HEK293 (cell line): ENCODE data around the gene MUC4.

Source experiments
- CTCF ChIA-PET: fragments of 350-600 bp; formaldehyde crosslinking; extraction: SDS; loops from one replicate; lab custom pipeline; 2021; ENCODE audit warnings: antibody characterized with exemption; lab: Yijun Ruan, JAX
- POLR2A ChIA-PET: fragments of 300-600 bp; formaldehyde crosslinking; extraction: SDS; loops from one replicate; lab custom pipeline; 2020; ENCODE audit warnings: antibody characterized with exemption, inconsistent platforms; lab: Yijun Ruan, JAX
- H3K27ac ChIP-seq: fragments of 200-500 bp; sonication (Bioruptor generic); 2 replicates; pipeline ENCODE4 v1.5.1; 2014; ENCODE audit warnings: low read depth, low read length, control low read depth, inconsistent platforms; ENCODE audit errors: extremely low read depth
- H3K36me3 ChIP-seq, 2 experiments: fragments of 200-500 bp in 1 of 2; sonication (Bioruptor generic) in 1 of 2; 1 replicate in 1 of 2; 2 replicates in 1 of 2; pipeline ENCODE4 v1.5.1; 2014 to 2017; ENCODE audit warnings: inconsistent platforms in 2 of 2, low read length in 2 of 2; ENCODE audit not compliant: control insufficient read depth in 2 of 2, insufficient read depth in 1 of 2
- H3K4me1 ChIP-seq: fragments of 200-500 bp; sonication (Bioruptor generic); 2 replicates; pipeline ENCODE4 v1.5.1; 2014; ENCODE audit warnings: mild to moderate bottlenecking, low read length, inconsistent platforms; ENCODE audit not compliant: control insufficient read depth, insufficient read depth
- H3K4me3 ChIP-seq: 2 replicates; pipeline ENCODE4 v1.5.1; 2011; ENCODE audit warnings: low read depth, mild to moderate bottlenecking, control low read depth, low read length, moderate library complexity
- H3K9me3 ChIP-seq: fragments of 200-500 bp; sonication (Bioruptor generic); 2 replicates; pipeline ENCODE4 v1.5.1; 2014; ENCODE audit warnings: low read depth, low read length, inconsistent platforms; ENCODE audit not compliant: control insufficient read depth, insufficient read depth
- GLIS1 ChIP-seq: fragments of 450-650 bp; formaldehyde crosslinking; IDR thresholded peaks from 2 replicates; pipeline ENCODE4 v1.5.1; 2016; ENCODE audit warnings: missing biosample characterization, missing genetic modification characterization
- KLF16 ChIP-seq: fragments of 450-650 bp; formaldehyde crosslinking; IDR thresholded peaks from 2 replicates; pipeline ENCODE4 v1.5.1; 2017; ENCODE audit warnings: missing biosample characterization, missing genetic modification characterization
- KLF7 ChIP-seq: fragments of 450-650 bp; formaldehyde crosslinking; IDR thresholded peaks from 2 replicates; pipeline ENCODE4 v1.5.1; 2016; ENCODE audit warnings: missing biosample characterization, missing genetic modification characterization, borderline replicate concordance
- MEIS1 ChIP-seq: sonication (generic); formaldehyde crosslinking; IDR thresholded peaks from 2 replicates; pipeline ENCODE4 v1.8.1; 2022; ENCODE audit warnings: missing genetic modification reagents, mild to moderate bottlenecking, borderline replicate concordance
- MYNN ChIP-seq: fragments of 450-650 bp; formaldehyde crosslinking; IDR thresholded peaks from 2 replicates; pipeline ENCODE4 v1.5.1; 2016; ENCODE audit warnings: missing biosample characterization, missing genetic modification characterization, borderline replicate concordance
- OVOL3 ChIP-seq: fragments of 450-650 bp; formaldehyde crosslinking; IDR thresholded peaks from 2 replicates; pipeline ENCODE4 v1.5.1; 2016; ENCODE audit warnings: missing biosample characterization, missing genetic modification characterization
- WT1 ChIP-seq: fragments of 450-650 bp; formaldehyde crosslinking; IDR thresholded peaks from 2 replicates; pipeline ENCODE4 v1.5.1; 2016; ENCODE audit warnings: missing biosample characterization, missing genetic modification characterization
- ZBTB48 ChIP-seq: fragments of 450-650 bp; formaldehyde crosslinking; IDR thresholded peaks from 2 replicates; pipeline ENCODE4 v1.5.1; 2016; ENCODE audit warnings: missing biosample characterization, missing genetic modification characterization
- ZBTB49 ChIP-seq: fragments of 450-650 bp; formaldehyde crosslinking; IDR thresholded peaks from 2 replicates; pipeline ENCODE4 v1.5.1; 2016; ENCODE audit warnings: missing biosample characterization, missing genetic modification characterization, low read depth
- ZNF10 ChIP-seq: fragments of 450-650 bp; formaldehyde crosslinking; IDR thresholded peaks from 2 replicates; pipeline ENCODE4 v1.5.1; 2017; ENCODE audit warnings: missing biosample characterization, missing genetic modification characterization
- ZNF133 ChIP-seq: fragments of 450-650 bp; formaldehyde crosslinking; IDR thresholded peaks from 2 replicates; pipeline ENCODE4 v1.5.1; 2016; ENCODE audit warnings: missing biosample characterization, missing genetic modification characterization
- ZNF184 ChIP-seq: fragments of 450-650 bp; IDR thresholded peaks from 2 replicates; pipeline ENCODE4 v1.5.1; 2018; ENCODE audit warnings: missing biosample characterization, mild to moderate bottlenecking, missing genetic modification characterization
- ZNF24 ChIP-seq: fragments of 450-650 bp; formaldehyde crosslinking; IDR thresholded peaks from 2 replicates; pipeline ENCODE4 v1.5.1; 2016; ENCODE audit warnings: missing biosample characterization, missing genetic modification characterization
- ZNF266 ChIP-seq: fragments of 450-650 bp; formaldehyde crosslinking; IDR thresholded peaks from 2 replicates; pipeline ENCODE4 v1.5.1; 2016; ENCODE audit warnings: missing biosample characterization, missing genetic modification characterization, low read depth
- ZNF391 ChIP-seq: fragments of 450-650 bp; formaldehyde crosslinking; IDR thresholded peaks from 2 replicates; pipeline ENCODE4 v1.5.1; 2016; ENCODE audit warnings: low read depth, missing biosample characterization, missing genetic modification characterization, borderline replicate concordance
- ZNF394 ChIP-seq: fragments of 450-650 bp; formaldehyde crosslinking; IDR thresholded peaks from 2 replicates; pipeline ENCODE4 v1.5.1; 2016; ENCODE audit warnings: missing biosample characterization, missing genetic modification characterization, mild to moderate bottlenecking, moderate library complexity, borderline replicate concordance
- ZNF433 ChIP-seq: fragments of 450-650 bp; formaldehyde crosslinking; IDR thresholded peaks from 2 replicates; pipeline ENCODE4 v1.5.1; 2016; ENCODE audit warnings: missing biosample characterization, missing genetic modification characterization, low read depth
- ZNF473 ChIP-seq: fragments of 450-650 bp; formaldehyde crosslinking; IDR thresholded peaks from 2 replicates; pipeline ENCODE4 v1.5.1; 2017; ENCODE audit warnings: missing biosample characterization, missing genetic modification characterization
- ZNF596 ChIP-seq: fragments of 450-650 bp; IDR thresholded peaks from 2 replicates; pipeline ENCODE4 v1.5.0; 2018; ENCODE audit warnings: missing biosample characterization, mild to moderate bottlenecking, missing genetic modification characterization, moderate library complexity
- ZNF610 ChIP-seq: fragments of 450-650 bp; formaldehyde crosslinking; IDR thresholded peaks from 2 replicates; pipeline ENCODE4 v1.5.1; 2016; ENCODE audit warnings: missing biosample characterization, missing genetic modification characterization, borderline replicate concordance
- ZNF621 ChIP-seq: fragments of 450-650 bp; formaldehyde crosslinking; IDR thresholded peaks from 2 replicates; pipeline ENCODE4 v1.5.1; 2017; ENCODE audit warnings: missing biosample characterization, missing genetic modification characterization
- ZNF629 ChIP-seq: fragments of 450-650 bp; formaldehyde crosslinking; IDR thresholded peaks from 2 replicates; pipeline ENCODE4 v1.5.1; 2017; ENCODE audit warnings: missing biosample characterization, missing genetic modification characterization
- ZNF660 ChIP-seq: fragments of 450-650 bp; IDR thresholded peaks from 2 replicates; pipeline ENCODE4 v1.5.1; 2018; ENCODE audit warnings: missing biosample characterization, mild to moderate bottlenecking, missing genetic modification characterization
- ZNF768 ChIP-seq: fragments of 450-650 bp; formaldehyde crosslinking; IDR thresholded peaks from 2 replicates; pipeline ENCODE4 v1.5.1; 2018; ENCODE audit warnings: missing biosample characterization, mild to moderate bottlenecking, missing genetic modification characterization
- ZNF785 ChIP-seq: fragments of 450-650 bp; formaldehyde crosslinking; IDR thresholded peaks from 2 replicates; pipeline ENCODE4 v1.5.1; 2016; ENCODE audit warnings: missing biosample characterization, missing genetic modification characterization
- ZSCAN4 ChIP-seq: fragments of 450-650 bp; formaldehyde crosslinking; IDR thresholded peaks from 2 replicates; pipeline ENCODE4 v1.5.1; 2017; ENCODE audit warnings: missing biosample characterization, missing genetic modification characterization
- ZXDB ChIP-seq: fragments of 450-650 bp; formaldehyde crosslinking; IDR thresholded peaks from 2 replicates; pipeline ENCODE4 v1.5.1; 2016; ENCODE audit warnings: missing biosample characterization, missing genetic modification characterization

The MUC4 gene

GRCh38 chr3:195698647-195699387 lies 112.9 kb downstream of the MUC4 start:
- H3K4me3 ChIP-seq = no peak overlapping the region
- CTCF ChIA-PET = no interaction called here
- no peaks in the 10 kb centered on the region for H3K4me1 ChIP-seq
- H3K36me3 ChIP-seq = peaks cover 0 to 15% of the 10 kb centered on the region in 2 experiments; a peak in 1 of 3 replicates
- peak; percentile 52 for TF ChIP-seq WT1 (tag by site-specific recombination)
- TF ChIP-seq GLIS1 (tag by site-specific recombination) = 0 out of 2 replicates have a peak, but pooled peaks have one; percentile 11
- TF ChIP-seq ZXDB (tag by site-specific recombination) = no peak
- TF ChIP-seq, all 188 proteins: peak for 2
- POLR2A ChIA-PET = no interaction called here
- Histone ChIP-seq H3K9me3 (no peaks in the 10 kb centered on the region), H3K27ac (no peak overlapping the region)

GRCh38 chr3:195698325-195698646 lies 113.4 kb downstream of the MUC4 start:
- H3K9me3 ChIP-seq = no peaks in the 10 kb centered on the region
- peaks cover 0 to 16% of the 10 kb centered on the region in 2 experiments; a peak in 2 of 3 replicates for H3K36me3 ChIP-seq
- no peak for TF ChIP-seq ZNF785 (tag by site-specific recombination)
- no peak for TF ChIP-seq ZNF768 (tag by site-specific recombination)
- TF ChIP-seq ZNF596 (tag by site-specific recombination) = no peak
- TF ChIP-seq ZNF433 = no peak
- TF ChIP-seq ZNF24 = no peak
- no peak for TF ChIP-seq KLF16 (tag by site-specific recombination)
- no peak for TF ChIP-seq ZSCAN4 (tag by site-specific recombination)
- TF ChIP-seq ZNF610 (tag by site-specific recombination) = no peak
- no peak for TF ChIP-seq ZBTB48 (tag by site-specific recombination)
- no peak for TF ChIP-seq ZNF184
- TF ChIP-seq ZNF391 (tag by site-specific recombination) = no peak
- no peak for TF ChIP-seq OVOL3
- no peak for TF ChIP-seq MYNN
- TF ChIP-seq ZNF621 (tag by site-specific recombination) = no peak
- TF ChIP-seq ZNF473 (tag by site-specific recombination) = no peak
- no peak for TF ChIP-seq ZNF266 (tag by site-specific recombination)
- TF ChIP-seq ZNF629 (tag by site-specific recombination) = no peak
- H3K4me1 ChIP-seq = no peaks in the 10 kb centered on the region
- CTCF ChIA-PET = no interaction called here
- no peak overlapping the region for H3K4me3 ChIP-seq
- POLR2A ChIA-PET = no interaction called here
- H3K27ac ChIP-seq = no peak overlapping the region

- no peak overlapping the region for H3K27ac ChIP-seq
- H3K36me3 ChIP-seq = peaks cover 0 to 19% of the 10 kb centered on the region in 2 experiments; a peak in 2 of 3 replicates
- TF ChIP-seq ZNF660 (tag by site-specific recombination) (no peak), ZNF133 (no peak), KLF7 (tag by site-specific recombination) (no peak), ZBTB49 (tag by site-specific recombination) (no peak), ZNF10 (tag by site-specific recombination) (no peak), MEIS1 (CRISPR knock-in tag) (no peak), ZNF394 (tag by site-specific recombination) (no peak), WT1 (tag by site-specific recombination) (peak; percentile 83)
Measured at GRCh38 chr3:195697582-195698324, 114.0 kb downstream of the MUC4 start.

More at GRCh38 chr3:195697582-195698324, 114.0 kb downstream of the MUC4 start:
- Histone ChIP-seq H3K4me1 (no peaks in the 10 kb centered on the region), H3K4me3 (no peak overlapping the region), H3K9me3 (no peaks in the 10 kb centered on the region)
- ChIA-PET POLR2A (no interaction called here), CTCF (interaction anchor here (0.5 kb wide), 1 partner anchor 71 kb away, joined by 3 read pairs; no protein-coding TSS in a partner anchor)
